C4-2B (cell line): Measurements from ENCODE around the gene ZGPAT.

ENCODE experiments used
- CTCF ChIP-seq: fragments of 450-650 bp; conservative IDR thresholded peaks from 2 replicates; pipeline ENCODE4 v1.5.1; 2017; ENCODE audit warnings: mild to moderate bottlenecking
- ZFX ChIP-seq: fragments of 450-650 bp; IDR thresholded peaks from 2 replicates; pipeline ENCODE4 v1.6.1; 2017

GRCh38 chr20:63688228-63689045 lies 19.4 kb upstream of the ZGPAT start:
- TF ChIP-seq CTCF (no peak), ZFX (no peak)
